Keratinocyte (primary cell): Measurements from ENCODE around the gene CRIP3. TPM values are rescaled to one million over a fixed set of nuclear protein-coding genes. Genes with fewer than 3 reads are reported as not detected.

Experiments used
- DNase-seq: peaks from one replicate; pipeline ENCODE4 v3.0.0-alpha.2; 2011; ENCODE audit warnings: low read depth, missing footprints, low spot score
- FAIRE-seq: peaks from 2 replicates; lab custom pipeline; 2011; peaks lifted over from hg19 to GRCh38; lab: Jason Lieb, UNC
- H2AFZ ChIP-seq: 2 replicates; pipeline ENCODE4 v1.6.0; 2012; ENCODE audit warnings: low read length, control low read depth, inconsistent platforms; ENCODE audit not compliant: control insufficient read depth
- H3K27ac ChIP-seq: 2 replicates; pipeline ENCODE4 v1.5.1; 2011; ENCODE audit warnings: low read length; ENCODE audit not compliant: control insufficient read depth, insufficient read depth
- H3K27me3 ChIP-seq: 3 replicates; pipeline ENCODE4 v1.6.0; 2011; ENCODE audit warnings: low read length; ENCODE audit not compliant: control insufficient read depth, insufficient read depth; ENCODE audit errors: extremely low read depth
- H3K36me3 ChIP-seq, 2 experiments: 2 replicates in 1 of 2; 3 replicates in 1 of 2; pipeline ENCODE4 v1.5.1; 2011; ENCODE audit warnings: low read length in 2 of 2, mild to moderate bottlenecking in 1 of 2; ENCODE audit not compliant: control insufficient read depth in 2 of 2, insufficient read depth in 2 of 2; ENCODE audit errors: extremely low read depth in 1 of 2
- H3K4me1 ChIP-seq: 3 replicates; pipeline ENCODE4 v1.5.1; 2011; ENCODE audit warnings: low read length; ENCODE audit not compliant: control insufficient read depth, insufficient read depth; ENCODE audit errors: extremely low read depth
- H3K4me2 ChIP-seq: 3 replicates; pipeline ENCODE4 v1.6.0; 2011; ENCODE audit warnings: low read depth, low read length; ENCODE audit not compliant: control insufficient read depth, insufficient read depth; ENCODE audit errors: extremely low read depth
- H3K4me3 ChIP-seq, 3 experiments: fragments of 200-600 bp in 1 of 3; sonication (generic) in 1 of 3; 2 replicates in 2 of 3; 3 replicates in 1 of 3; pipeline ENCODE4 v1.5.1; 2011 to 2016; ENCODE audit warnings: low read length in 3 of 3, mild to moderate bottlenecking in 3 of 3, control low read depth in 2 of 3, inconsistent platforms in 1 of 3, low read depth in 1 of 3, mixed read lengths in 1 of 3, mixed run types in 1 of 3, moderate library complexity in 1 of 3; ENCODE audit not compliant: control insufficient read depth in 2 of 3, insufficient read depth in 2 of 3; ENCODE audit errors: extremely low read depth in 1 of 3
- H3K79me2 ChIP-seq: 2 replicates; pipeline ENCODE4 v1.6.0; 2012; ENCODE audit warnings: low read length; ENCODE audit not compliant: control insufficient read depth, insufficient read depth
- H3K9ac ChIP-seq: 3 replicates; pipeline ENCODE4 v1.6.0; 2011; ENCODE audit warnings: low read length; ENCODE audit not compliant: control insufficient read depth, insufficient read depth; ENCODE audit errors: extremely low read depth
- H3K9me1 ChIP-seq: 3 replicates; pipeline ENCODE4 v1.6.0; 2011; ENCODE audit warnings: low read length; ENCODE audit not compliant: control insufficient read depth, insufficient read depth; ENCODE audit errors: extremely low read depth
- H3K9me3 ChIP-seq: 2 replicates; pipeline ENCODE4 v1.5.1; 2012; ENCODE audit warnings: low read depth, low read length; ENCODE audit not compliant: control insufficient read depth
- H4K20me1 ChIP-seq: 3 replicates; pipeline ENCODE4 v1.6.0; 2011; ENCODE audit warnings: low read length; ENCODE audit not compliant: control insufficient read depth, insufficient read depth; ENCODE audit errors: extremely low read depth
- EZH2 ChIP-seq: IDR thresholded peaks from one replicate; pipeline ENCODE4 v1.6.1; 2012; ENCODE audit warnings: inconsistent platforms, mild to moderate bottlenecking, low read length, moderate library complexity
- dilution Hi-C: fragments of 300-500 bp; cut with MboI; formaldehyde crosslinking; loops from one replicate; pipeline ENCODE4 v1.7.0; 2020; ENCODE audit warnings: low sequenced_read_pairs; ENCODE audit not compliant: extremely low pct_ligation_motif_present
- polyA plus RNA-seq, 5 experiments: library from polyadenylated mRNA; depleted of rRNA in 3 of 5; stranded (reverse) in 3 of 5; stranded (forward) in 1 of 5; unstranded in 1 of 5; fragments of >200 nt; gene quantifications; 1 replicate in 1 of 5; 2 replicates in 3 of 5; 3 replicates in 1 of 5; pipeline versions ENCODE4 v1.2.1 to v1.2.3, GENCODE V29; 2011 to 2012; ENCODE audit warnings: missing spikeins in 2 of 5, low read depth in 1 of 5, low replicate concordance in 1 of 5
- TF ChIP-seq, protein P1 (sequence below), 3 experiments: IDR thresholded peaks in 1 of 3; conservative IDR thresholded peaks in 1 of 3; optimal IDR thresholded peaks in 1 of 3; 2 replicates in 2 of 3; 3 replicates in 1 of 3; pipeline versions ENCODE3 to v1.5.1; 2011; ENCODE audit warnings: low read length in 3 of 3, mild to moderate bottlenecking in 3 of 3, moderate library complexity in 2 of 3, control low read depth in 1 of 3, inconsistent platforms in 1 of 3; ENCODE audit not compliant: insufficient read depth in 2 of 3; ENCODE audit errors: extremely low read depth in 1 of 3

The CRIP3 gene
- polyA plus RNA-seq, 1 donor (not counting 4 experiments of a cell fraction or from before 2014, with no cell fraction given): 0.26 TPM

DNA sequence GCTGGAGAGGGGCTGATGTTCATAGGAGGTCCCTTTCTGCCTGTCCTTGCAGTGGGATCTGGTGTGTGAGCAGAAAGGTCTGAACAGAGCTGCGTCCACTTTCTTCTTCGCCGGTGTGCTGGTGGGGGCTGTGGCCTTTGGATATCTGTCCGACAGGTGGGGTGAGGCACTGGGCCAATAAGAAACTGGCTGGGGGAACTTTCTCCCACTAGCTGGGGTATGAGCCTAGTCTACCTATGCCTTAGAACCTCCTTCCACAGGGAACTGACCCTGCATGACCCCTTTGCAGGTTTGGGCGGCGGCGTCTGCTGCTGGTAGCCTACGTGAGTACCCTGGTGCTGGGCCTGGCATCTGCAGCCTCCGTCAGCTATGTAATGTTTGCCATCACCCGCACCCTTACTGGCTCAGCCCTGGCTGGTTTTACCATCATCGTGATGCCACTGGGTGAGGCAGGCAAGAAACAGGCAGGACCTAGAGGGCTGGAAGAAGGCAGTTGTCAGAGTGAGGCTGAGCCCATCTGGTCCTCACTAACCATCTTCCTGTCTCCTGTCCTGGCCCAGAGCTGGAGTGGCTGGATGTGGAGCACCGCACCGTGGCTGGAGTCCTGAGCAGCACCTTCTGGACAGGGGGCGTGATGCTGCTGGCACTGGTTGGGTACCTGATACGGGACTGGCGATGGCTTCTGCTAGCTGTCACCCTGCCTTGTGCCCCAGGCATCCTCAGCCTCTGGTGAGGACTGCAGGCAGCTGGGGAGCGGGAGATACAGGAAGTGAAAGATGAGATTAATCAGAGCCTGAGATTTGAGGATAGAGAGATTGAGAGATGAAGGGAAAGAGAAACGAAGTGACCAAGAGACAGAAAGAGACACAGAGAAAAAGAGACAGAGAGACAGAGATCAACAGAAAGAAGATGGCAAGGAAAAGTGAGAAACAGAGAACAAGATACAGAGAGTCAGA lies 9.0 kb downstream of the CRIP3 start:
- H3K9me3 ChIP-seq: no peaks in the 10 kb centered on the region
- H3K27me3 ChIP-seq: peaks cover 38% of the 10 kb centered on the region
- TF ChIP-seq EZH2: no peak
- TF ChIP-seq, protein P1, sequence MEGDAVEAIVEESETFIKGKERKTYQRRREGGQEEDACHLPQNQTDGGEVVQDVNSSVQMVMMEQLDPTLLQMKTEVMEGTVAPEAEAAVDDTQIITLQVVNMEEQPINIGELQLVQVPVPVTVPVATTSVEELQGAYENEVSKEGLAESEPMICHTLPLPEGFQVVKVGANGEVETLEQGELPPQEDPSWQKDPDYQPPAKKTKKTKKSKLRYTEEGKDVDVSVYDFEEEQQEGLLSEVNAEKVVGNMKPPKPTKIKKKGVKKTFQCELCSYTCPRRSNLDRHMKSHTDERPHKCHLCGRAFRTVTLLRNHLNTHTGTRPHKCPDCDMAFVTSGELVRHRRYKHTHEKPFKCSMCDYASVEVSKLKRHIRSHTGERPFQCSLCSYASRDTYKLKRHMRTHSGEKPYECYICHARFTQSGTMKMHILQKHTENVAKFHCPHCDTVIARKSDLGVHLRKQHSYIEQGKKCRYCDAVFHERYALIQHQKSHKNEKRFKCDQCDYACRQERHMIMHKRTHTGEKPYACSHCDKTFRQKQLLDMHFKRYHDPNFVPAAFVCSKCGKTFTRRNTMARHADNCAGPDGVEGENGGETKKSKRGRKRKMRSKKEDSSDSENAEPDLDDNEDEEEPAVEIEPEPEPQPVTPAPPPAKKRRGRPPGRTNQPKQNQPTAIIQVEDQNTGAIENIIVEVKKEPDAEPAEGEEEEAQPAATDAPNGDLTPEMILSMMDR (optimal IDR thresholded peaks at IDR 0.05 in 1 of 3, IDR thresholded peaks at IDR 0.05 in 1 of 3, conservative IDR thresholded peaks at IDR 0.05 in 1 of 3; ENCODE audit: extremely low read depth in 1 of 3, insufficient read depth in 2 of 3, low read length in 3 of 3): no peak
- FAIRE-seq: no peak
- no peak overlapping the region for H3K4me2 ChIP-seq
- no peak overlapping the region for H3K27ac ChIP-seq
- H2AFZ ChIP-seq: no peak overlapping the region
- no peaks in the 10 kb centered on the region for H3K79me2 ChIP-seq
- no peak overlapping the region for H3K9ac ChIP-seq
- H4K20me1 ChIP-seq: no peaks in the 10 kb centered on the region
- no peaks in the 10 kb centered on the region for H3K4me1 ChIP-seq
- no peak overlapping the region for H3K4me3 ChIP-seq
- no peaks in the 10 kb centered on the region for H3K9me1 ChIP-seq
- dilution Hi-C loops: no loop called here
- no peak for DNase-seq
- no peaks in the 10 kb centered on the region for H3K36me3 ChIP-seq

DNA sequence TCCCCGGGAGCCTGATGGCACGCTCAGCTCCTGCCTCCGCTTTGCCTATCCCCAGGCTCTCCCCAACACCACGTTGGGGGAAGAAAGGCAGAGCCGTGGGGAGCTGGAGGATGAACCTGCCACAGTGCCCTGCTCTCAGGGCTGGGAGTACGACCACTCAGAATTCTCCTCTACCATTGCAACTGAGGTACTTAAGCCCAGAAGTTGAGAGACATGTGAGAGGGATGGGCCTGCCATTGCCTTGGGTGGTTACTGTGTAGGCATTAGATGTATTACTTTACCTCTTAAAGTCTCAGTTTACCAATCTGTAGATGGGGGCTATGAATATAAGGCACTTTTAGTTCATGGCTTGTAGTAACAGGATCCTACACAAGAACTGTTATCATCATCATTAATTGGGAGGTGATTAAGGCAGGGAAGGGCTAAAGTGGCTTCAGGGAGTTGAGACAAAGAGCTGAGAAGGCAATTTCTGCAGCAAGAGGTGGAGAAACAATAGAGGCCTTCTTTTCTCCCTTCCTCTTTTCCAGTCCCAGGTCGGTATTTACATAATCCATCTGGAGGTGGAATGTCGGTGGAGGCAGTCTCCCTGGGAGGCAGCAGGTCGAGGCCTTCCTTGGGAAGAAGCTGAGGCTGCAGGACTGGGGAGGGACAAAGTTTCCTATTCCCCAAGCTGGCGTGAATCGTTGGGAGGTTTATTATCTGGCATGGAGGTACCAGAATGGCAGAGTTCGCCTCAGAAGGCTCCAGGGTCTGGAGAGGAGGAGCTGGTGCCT lies 9.9 kb downstream of the CRIP3 start:
- Histone ChIP-seq H2AFZ (no peak overlapping the region), H3K36me3 (no peaks in the 10 kb centered on the region), H3K27me3 (peaks cover 38% of the 10 kb centered on the region), H3K27ac (no peak overlapping the region), H3K79me2 (no peaks in the 10 kb centered on the region), H3K9me3 (no peaks in the 10 kb centered on the region), H3K4me2 (no peak overlapping the region), H4K20me1 (no peaks in the 10 kb centered on the region), H3K9me1 (no peaks in the 10 kb centered on the region), H3K4me3 (no peak overlapping the region), H3K9ac (no peak overlapping the region), H3K4me1 (no peaks in the 10 kb centered on the region)
- TF ChIP-seq, protein P1 (optimal IDR thresholded peaks at IDR 0.05 in 1 of 3, IDR thresholded peaks at IDR 0.05 in 1 of 3, conservative IDR thresholded peaks at IDR 0.05 in 1 of 3; ENCODE audit: extremely low read depth in 1 of 3, insufficient read depth in 2 of 3, low read length in 3 of 3): no peak
- no peak for TF ChIP-seq EZH2
- DNase-seq (no peak), FAIRE-seq (no peak)
- dilution Hi-C loops: no loop called here
